ENCODE data around the gene PITHD1. TPM values are rescaled to one million over a fixed set of nuclear protein-coding genes. Genes with fewer than 3 reads are reported as not detected.

PITHD1 gene
- total RNA-seq, 3 donors from 2014 or later (not counting 1 experiment from before 2014, with no cell fraction given), result 73.2 to 84.1 (median 77.7) TPM

DNA sequence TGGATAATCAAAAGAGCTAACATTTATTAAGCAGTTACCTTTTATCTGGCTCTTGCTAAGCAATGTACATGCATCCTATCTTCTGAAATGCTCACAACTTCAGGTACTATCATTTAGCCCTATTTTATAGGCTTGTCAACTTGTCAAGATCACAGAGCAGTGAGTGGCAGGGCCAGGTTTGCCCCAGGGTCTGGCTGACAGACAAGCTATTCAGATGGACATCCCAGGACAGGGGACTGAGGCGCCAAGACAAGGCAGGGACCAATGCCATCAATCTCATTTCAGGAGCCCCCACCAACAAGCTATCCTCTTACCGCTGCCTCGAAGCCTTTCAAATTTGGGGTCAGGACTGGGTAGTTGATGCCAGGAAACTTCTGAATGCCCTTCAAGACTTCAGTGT is 38.1 kb downstream of the PITHD1 start:
- peaks cover 12% of the 10 kb centered on the region for H3K36me3 Mint-ChIP-seq
- no peak overlapping the region for H3K27ac Mint-ChIP-seq

DNA sequence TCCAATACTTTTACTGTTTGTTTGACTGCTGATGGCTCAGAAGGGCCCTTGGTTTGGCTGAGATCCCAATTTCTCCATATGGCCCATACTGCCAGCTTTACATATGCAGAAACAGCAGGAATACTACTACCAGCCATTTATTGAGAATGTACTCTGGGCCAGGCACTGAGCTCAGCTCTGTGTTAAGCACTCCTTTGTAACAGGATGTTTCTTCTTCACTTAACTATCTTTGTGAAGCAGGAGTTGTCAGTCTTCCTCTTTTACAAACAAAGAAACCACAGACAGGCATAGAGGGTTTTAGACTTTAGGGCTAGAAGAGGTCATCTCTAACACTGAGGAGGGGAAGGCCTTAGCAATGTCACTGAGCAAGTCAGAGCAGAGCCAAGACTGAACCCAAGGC is 38.7 kb downstream of the PITHD1 start:
- TF ChIP-seq, protein P1, sequence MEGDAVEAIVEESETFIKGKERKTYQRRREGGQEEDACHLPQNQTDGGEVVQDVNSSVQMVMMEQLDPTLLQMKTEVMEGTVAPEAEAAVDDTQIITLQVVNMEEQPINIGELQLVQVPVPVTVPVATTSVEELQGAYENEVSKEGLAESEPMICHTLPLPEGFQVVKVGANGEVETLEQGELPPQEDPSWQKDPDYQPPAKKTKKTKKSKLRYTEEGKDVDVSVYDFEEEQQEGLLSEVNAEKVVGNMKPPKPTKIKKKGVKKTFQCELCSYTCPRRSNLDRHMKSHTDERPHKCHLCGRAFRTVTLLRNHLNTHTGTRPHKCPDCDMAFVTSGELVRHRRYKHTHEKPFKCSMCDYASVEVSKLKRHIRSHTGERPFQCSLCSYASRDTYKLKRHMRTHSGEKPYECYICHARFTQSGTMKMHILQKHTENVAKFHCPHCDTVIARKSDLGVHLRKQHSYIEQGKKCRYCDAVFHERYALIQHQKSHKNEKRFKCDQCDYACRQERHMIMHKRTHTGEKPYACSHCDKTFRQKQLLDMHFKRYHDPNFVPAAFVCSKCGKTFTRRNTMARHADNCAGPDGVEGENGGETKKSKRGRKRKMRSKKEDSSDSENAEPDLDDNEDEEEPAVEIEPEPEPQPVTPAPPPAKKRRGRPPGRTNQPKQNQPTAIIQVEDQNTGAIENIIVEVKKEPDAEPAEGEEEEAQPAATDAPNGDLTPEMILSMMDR (IDR thresholded peaks at IDR 0.05), result no peak
- peaks cover 43% of the 10 kb centered on the region for H3K36me3 ChIP-seq (ENCODE audit: control insufficient read depth, insufficient read depth, low read length)
- no peak for ATAC-seq

More for the DNA sequence above, 38.1 kb downstream of the PITHD1 start:
- Mint-ChIP-seq H3K4me1 (peaks cover 0 to 6% of the 10 kb centered on the region in 2 donors), H3K4me3 (no peak overlapping the region), H3K9me3 (no peaks in the 10 kb centered on the region), H3K27me3 (ENCODE audit: low read depth in 2 of 2) (no peaks in the 10 kb centered on the region)
- ATAC-seq (no peak), DNase-seq (no peak)
- no peak overlapping the region for H3K4me3 ChIP-seq (ENCODE audit: low read length)
- TF ChIP-seq, protein P1 (IDR thresholded peaks at IDR 0.05), result no peak
- no peaks in the 10 kb centered on the region for H3K9me3 ChIP-seq (ENCODE audit: control insufficient read depth, insufficient read depth, low read length)
- no peak overlapping the region for H3K27ac ChIP-seq (ENCODE audit: low read length)
- WGBS (ENCODE audit: insufficient coverage), result 90% methylated on average over 3 of the region's 3 CpGs
- H3K4me1 ChIP-seq (ENCODE audit: control insufficient read depth, insufficient read depth, low read length), result no peaks in the 10 kb centered on the region
- peaks cover 43% of the 10 kb centered on the region for H3K36me3 ChIP-seq (ENCODE audit: control insufficient read depth, insufficient read depth, low read length)
- no peaks in the 10 kb centered on the region for H3K27me3 ChIP-seq (ENCODE audit: control insufficient read depth, insufficient read depth, low read length)
- intact Hi-C loops (cut with micrococcal nuclease), result no loop called here

DNA sequence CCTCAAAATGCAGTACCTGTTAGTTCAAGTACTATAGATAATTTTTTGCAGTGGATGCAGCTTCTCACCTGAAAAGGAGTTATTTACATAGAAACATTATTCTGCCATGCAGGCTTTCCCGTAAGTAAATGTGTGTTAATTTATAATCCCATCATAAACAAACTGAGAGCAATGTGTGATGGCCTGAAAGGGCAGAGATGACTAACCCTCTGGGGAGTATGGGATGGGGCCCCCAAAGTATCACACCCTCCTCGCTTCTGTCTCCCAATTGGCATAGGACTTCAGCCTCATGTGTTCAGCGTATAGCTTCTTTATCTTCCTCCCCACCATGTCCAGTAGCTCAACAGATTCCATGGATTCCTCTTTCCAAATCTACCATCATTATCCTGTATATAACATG is 39.4 kb downstream of the PITHD1 start:
- peaks cover 0 to 6% of the 10 kb centered on the region in 2 donors for H3K4me1 Mint-ChIP-seq
- Histone ChIP-seq H3K36me3 (ENCODE audit: control insufficient read depth, insufficient read depth, low read length) (peaks cover 40% of the 10 kb centered on the region), H3K27ac (ENCODE audit: low read length) (no peak overlapping the region), H3K4me3 (ENCODE audit: low read length) (no peak overlapping the region), H3K9me3 (ENCODE audit: control insufficient read depth, insufficient read depth, low read length) (no peaks in the 10 kb centered on the region), H3K27me3 (ENCODE audit: control insufficient read depth, insufficient read depth, low read length) (no peaks in the 10 kb centered on the region), H3K4me1 (ENCODE audit: control insufficient read depth, insufficient read depth, low read length) (no peaks in the 10 kb centered on the region)
- no peaks in the 10 kb centered on the region for H3K9me3 Mint-ChIP-seq
- 84% methylated on average over 2 of the region's 3 CpGs for WGBS (ENCODE audit: insufficient coverage)
- H3K27me3 Mint-ChIP-seq (ENCODE audit: low read depth in 2 of 2), result no peaks in the 10 kb centered on the region
- intact Hi-C loops (cut with micrococcal nuclease), result no loop called here
- TF ChIP-seq, protein P1 (IDR thresholded peaks at IDR 0.05), result no peak
- H3K4me3 Mint-ChIP-seq, result no peak overlapping the region
- H3K27ac Mint-ChIP-seq, result no peak overlapping the region
- DNase-seq (no peak), ATAC-seq (no peak)
- peaks cover 12% of the 10 kb centered on the region for H3K36me3 Mint-ChIP-seq

More for the DNA sequence above, 38.7 kb downstream of the PITHD1 start:
- Mint-ChIP-seq H3K27me3 (ENCODE audit: low read depth in 2 of 2) (no peaks in the 10 kb centered on the region), H3K27ac (no peak overlapping the region), H3K4me1 (peaks cover 0 to 6% of the 10 kb centered on the region in 2 donors), H3K4me3 (no peak overlapping the region), H3K9me3 (no peaks in the 10 kb centered on the region), H3K36me3 (peaks cover 12% of the 10 kb centered on the region)
- H3K27me3 ChIP-seq (ENCODE audit: control insufficient read depth, insufficient read depth, low read length), result no peaks in the 10 kb centered on the region
- H3K27ac ChIP-seq (ENCODE audit: low read length), result no peak overlapping the region
- no peak overlapping the region for H3K4me3 ChIP-seq (ENCODE audit: low read length)
- no peak for DNase-seq
- intact Hi-C loops (cut with micrococcal nuclease), result no loop called here
- H3K4me1 ChIP-seq (ENCODE audit: control insufficient read depth, insufficient read depth, low read length), result no peaks in the 10 kb centered on the region
- no peaks in the 10 kb centered on the region for H3K9me3 ChIP-seq (ENCODE audit: control insufficient read depth, insufficient read depth, low read length)

DNA sequence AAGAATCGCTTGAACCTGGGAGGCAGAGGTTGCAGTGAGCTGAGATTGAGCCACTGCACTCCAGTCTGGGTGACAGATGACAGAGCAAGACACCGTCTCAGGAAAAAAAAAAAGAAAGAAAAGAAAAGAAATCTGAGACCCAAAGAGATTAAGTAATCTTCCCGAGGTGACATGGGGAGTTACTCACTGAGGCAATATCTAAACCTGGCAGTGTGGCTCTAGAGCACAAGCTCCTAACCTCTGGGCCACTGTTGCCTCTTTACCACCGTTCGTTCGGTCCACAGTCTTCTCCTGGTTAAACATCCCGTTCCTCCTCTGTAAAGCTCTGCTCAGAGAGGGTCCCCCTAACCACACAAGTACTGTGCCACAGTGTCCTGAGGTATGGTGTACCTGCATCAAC is 45.5 kb downstream of the PITHD1 start:
- Histone ChIP-seq H3K9me3 (ENCODE audit: control insufficient read depth, insufficient read depth, low read length) (no peaks in the 10 kb centered on the region), H3K36me3 (ENCODE audit: control insufficient read depth, insufficient read depth, low read length) (peaks cover 2% of the 10 kb centered on the region), H3K27ac (ENCODE audit: low read length) (no peak overlapping the region), H3K4me1 (ENCODE audit: control insufficient read depth, insufficient read depth, low read length) (peaks cover 13% of the 10 kb centered on the region), H3K27me3 (ENCODE audit: control insufficient read depth, insufficient read depth, low read length) (no peaks in the 10 kb centered on the region), H3K4me3 (ENCODE audit: low read length) (no peak overlapping the region)
- DNase-seq, result no peak
- intact Hi-C loops (cut with micrococcal nuclease), result no loop called here
- TF ChIP-seq, protein P1 (IDR thresholded peaks at IDR 0.05), result no peak
- Mint-ChIP-seq H3K9me3 (no peaks in the 10 kb centered on the region), H3K27me3 (ENCODE audit: low read depth in 2 of 2) (no peaks in the 10 kb centered on the region), H3K4me1 (peaks cover 22 to 23% of the 10 kb centered on the region in 2 donors), H3K27ac (peak overlapping the region; percentile 91 to 96), H3K36me3 (no peaks in the 10 kb centered on the region), H3K4me3 (peak overlapping the region; percentile 96)
- ATAC-seq, result no peak
- WGBS (ENCODE audit: insufficient coverage), result 95% methylated on average over 7 of the region's 7 CpGs
